Choroid plexus epithelial cell (primary cell): ENCODE data around the gene ALK.

Source experiments
- DNase-seq: peaks from one replicate; pipeline ENCODE4 v3.0.0-alpha.2; 2010; ENCODE audit warnings: low read depth
- H3K4me3 ChIP-seq: 2 replicates; pipeline ENCODE4 v1.5.1; 2011; ENCODE audit warnings: low read depth, mild to moderate bottlenecking, control low read depth, low read length, moderate library complexity
- TF ChIP-seq, protein P1 (sequence below): conservative IDR thresholded peaks from 2 replicates; pipeline ENCODE4 v1.5.1; 2011; ENCODE audit warnings: low read depth, mild to moderate bottlenecking, control low read depth, inconsistent platforms, low read length, moderate library complexity

The ALK gene

DNA sequence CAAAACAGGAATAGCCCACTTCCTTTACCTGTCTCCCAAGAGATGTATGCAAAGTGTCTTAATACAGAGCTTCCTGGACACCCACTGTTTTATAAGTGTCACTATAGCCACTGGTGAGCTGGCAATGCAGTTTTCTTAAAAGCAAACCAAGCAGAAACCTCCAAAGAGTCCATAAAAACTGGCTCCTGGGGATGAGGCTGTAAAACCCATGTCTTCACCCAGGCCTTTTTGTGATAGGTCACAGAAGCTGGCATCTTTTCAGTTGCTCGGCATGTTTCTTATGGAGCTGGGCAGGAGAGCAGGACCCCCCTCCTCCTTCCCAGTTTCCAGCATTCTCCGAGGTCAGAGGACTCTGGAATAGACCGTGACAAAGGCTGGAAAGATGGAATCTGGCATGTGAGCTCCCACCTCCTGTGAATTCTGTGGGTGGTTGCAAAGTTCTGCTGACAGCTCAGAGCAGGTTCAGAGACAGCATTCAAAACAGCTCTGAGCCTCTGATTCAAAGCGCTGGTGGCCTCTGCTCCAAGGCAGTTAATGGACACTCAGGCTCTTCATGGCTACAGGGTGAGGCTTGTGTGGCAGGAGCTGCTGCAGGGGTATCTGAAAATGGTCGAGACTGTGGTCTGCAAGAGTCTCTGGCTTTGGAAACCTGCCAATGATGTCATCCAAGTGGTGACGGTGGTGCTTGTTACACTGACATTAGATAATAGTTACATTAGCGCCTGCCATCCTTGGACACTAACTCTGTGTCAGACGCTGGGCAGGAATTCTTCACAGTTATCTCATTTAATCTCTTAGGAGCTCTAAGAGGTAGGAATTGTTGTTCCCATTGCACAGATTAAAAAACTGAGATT lies 522.8 kb downstream of the ALK start:
- TF ChIP-seq, protein P1, sequence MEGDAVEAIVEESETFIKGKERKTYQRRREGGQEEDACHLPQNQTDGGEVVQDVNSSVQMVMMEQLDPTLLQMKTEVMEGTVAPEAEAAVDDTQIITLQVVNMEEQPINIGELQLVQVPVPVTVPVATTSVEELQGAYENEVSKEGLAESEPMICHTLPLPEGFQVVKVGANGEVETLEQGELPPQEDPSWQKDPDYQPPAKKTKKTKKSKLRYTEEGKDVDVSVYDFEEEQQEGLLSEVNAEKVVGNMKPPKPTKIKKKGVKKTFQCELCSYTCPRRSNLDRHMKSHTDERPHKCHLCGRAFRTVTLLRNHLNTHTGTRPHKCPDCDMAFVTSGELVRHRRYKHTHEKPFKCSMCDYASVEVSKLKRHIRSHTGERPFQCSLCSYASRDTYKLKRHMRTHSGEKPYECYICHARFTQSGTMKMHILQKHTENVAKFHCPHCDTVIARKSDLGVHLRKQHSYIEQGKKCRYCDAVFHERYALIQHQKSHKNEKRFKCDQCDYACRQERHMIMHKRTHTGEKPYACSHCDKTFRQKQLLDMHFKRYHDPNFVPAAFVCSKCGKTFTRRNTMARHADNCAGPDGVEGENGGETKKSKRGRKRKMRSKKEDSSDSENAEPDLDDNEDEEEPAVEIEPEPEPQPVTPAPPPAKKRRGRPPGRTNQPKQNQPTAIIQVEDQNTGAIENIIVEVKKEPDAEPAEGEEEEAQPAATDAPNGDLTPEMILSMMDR: no peak
- no peak overlapping the region for H3K4me3 ChIP-seq
- peak; percentile 33 for DNase-seq

DNA sequence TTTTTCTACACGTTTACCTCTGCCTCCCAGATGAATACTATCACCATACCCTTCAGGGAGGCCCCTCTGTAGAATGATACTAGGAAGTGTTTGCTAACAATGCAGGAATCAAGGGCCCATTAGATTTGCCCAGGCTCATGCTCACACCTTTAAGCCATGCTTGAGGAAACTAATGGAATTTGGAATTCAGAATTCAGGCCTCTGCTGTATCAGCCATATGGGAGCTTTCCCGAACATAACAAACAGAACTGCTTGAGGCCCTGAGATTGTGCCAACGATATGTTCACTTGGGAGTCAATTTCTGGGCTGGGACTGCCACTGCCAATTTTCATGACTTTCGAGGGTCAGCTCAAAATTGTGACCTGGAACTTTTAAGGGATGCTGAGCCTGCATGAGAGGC lies 523.7 kb downstream of the ALK start:
- no peak overlapping the region for H3K4me3 ChIP-seq
- no peak for DNase-seq
- TF ChIP-seq, protein P1: no peak

DNA sequence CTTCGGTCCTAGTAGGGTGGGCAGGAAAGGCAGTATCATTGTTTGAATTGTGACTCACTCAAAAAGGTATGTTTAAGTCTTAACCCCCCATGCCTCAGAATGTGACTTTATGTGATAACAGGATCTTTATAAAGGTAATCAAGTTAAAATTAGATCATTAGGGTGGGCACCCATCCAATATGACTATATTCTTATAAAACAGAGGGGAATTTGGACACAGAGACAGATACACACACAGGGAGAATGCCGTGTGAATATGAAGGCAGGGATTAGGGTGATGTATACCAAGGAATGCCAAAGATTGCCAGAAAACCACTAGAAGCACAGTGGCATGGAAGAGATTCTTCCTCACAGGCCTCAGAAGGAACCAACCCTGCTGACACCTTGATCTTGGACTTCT lies 524.3 kb downstream of the ALK start:
- H3K4me3 ChIP-seq: no peak overlapping the region
- TF ChIP-seq, protein P1: no peak
- no peak for DNase-seq

DNA sequence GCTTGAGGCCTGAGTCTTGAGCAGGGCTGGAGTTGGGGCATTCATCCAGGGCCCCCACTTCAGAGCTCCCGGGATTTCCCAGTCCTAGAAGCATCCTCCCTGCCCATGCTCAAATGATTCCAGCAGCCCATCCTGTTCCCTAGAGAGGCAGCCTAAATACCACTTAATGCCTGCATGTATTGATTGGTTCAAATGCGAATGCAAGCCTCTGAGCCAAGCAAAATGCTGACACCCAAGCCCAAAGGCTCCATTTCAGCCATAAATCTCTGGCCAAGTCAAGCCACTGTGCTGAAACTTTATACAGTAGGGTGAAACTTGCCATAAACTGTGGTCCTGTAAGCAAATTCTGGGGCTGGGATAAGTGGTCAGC lies 526.4 kb downstream of the ALK start:
- DNase-seq: no peak
- no peak overlapping the region for H3K4me3 ChIP-seq
- TF ChIP-seq, protein P1: no peak

DNA sequence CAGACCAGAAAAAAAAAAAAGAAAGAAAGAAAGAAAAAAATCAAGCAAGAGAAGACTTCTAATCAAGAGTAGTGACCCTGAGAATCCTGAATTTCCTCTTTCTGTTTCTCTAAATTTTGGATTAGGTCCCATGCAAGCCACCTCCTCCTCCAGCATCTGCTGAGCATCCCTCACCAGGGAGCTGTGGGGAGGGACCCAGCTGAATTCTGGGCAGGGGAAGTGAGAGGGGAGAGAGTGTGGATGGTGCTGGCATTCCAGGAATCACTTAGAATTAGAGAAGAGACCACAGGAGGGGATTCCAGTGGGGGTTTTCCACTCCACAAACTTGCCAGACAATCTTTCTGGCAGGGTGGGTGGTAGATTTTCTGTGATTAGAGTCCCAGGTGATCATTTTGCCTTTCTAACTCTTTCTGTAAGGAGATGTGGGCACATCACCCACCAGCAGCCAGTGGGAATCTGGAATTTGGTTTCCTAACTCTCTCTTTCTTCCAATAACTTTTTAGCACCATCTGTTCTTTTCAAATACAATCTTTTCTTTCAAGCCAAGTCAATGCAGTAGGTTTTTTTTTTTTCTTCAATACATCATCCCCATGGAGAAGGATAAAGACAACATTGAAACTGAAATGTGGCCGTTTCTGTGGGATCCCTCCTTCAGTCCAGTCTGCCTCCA lies 526.9 kb downstream of the ALK start:
- DNase-seq: no peak
- no peak overlapping the region for H3K4me3 ChIP-seq
- TF ChIP-seq, protein P1: no peak

DNA sequence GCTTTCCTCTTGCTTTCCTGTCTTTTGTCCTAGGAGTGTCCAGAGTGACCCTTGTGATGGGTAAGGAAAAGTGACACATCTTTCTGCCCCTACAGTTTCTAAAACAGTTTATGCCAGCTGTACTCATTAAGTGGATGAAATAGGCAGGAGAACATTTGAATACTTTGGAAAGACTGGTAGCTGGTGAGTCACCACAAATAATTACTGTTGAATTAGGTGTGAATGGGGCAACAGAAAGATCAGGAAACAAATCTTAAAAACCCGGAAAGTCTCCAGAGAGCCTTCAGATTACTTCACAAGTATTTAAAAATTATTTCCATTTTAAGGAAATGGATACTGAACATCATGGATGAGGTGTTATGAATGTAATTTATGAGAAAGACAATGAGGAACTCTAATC lies 527.7 kb downstream of the ALK start:
- DNase-seq: no peak
- TF ChIP-seq, protein P1: no peak
- no peak overlapping the region for H3K4me3 ChIP-seq
